GM06990 (cell line): ENCODE results near the gene CLINT1.

Experiments used
- DNase-seq: peaks from one replicate; pipeline ENCODE4 v3.0.0-alpha.2; 2011; ENCODE audit not compliant: insufficient read length; ENCODE audit errors: extremely low read depth
- H3K27me3 ChIP-seq: replicated peaks from 2 replicates; pipeline ENCODE4 v1.6.0; 2011; ENCODE audit warnings: low read length; ENCODE audit not compliant: control insufficient read depth, insufficient read depth
- H3K36me3 ChIP-seq: 2 replicates; pipeline ENCODE4 v1.5.1; 2011; ENCODE audit warnings: low read length; ENCODE audit not compliant: control insufficient read depth, insufficient read depth
- H3K4me3 ChIP-seq: replicated peaks from 2 replicates; pipeline ENCODE4 v1.5.1; 2011; ENCODE audit warnings: low read depth, mild to moderate bottlenecking, control low read depth, low read length
- CTCF ChIP-seq: IDR thresholded peaks from 2 replicates; pipeline ENCODE4 v1.5.1; 2011; ENCODE audit warnings: low read length, control low read depth, mild to moderate bottlenecking, inconsistent platforms; ENCODE audit not compliant: insufficient read depth, poor library complexity, severe bottlenecking

The CLINT1 gene

DNA sequence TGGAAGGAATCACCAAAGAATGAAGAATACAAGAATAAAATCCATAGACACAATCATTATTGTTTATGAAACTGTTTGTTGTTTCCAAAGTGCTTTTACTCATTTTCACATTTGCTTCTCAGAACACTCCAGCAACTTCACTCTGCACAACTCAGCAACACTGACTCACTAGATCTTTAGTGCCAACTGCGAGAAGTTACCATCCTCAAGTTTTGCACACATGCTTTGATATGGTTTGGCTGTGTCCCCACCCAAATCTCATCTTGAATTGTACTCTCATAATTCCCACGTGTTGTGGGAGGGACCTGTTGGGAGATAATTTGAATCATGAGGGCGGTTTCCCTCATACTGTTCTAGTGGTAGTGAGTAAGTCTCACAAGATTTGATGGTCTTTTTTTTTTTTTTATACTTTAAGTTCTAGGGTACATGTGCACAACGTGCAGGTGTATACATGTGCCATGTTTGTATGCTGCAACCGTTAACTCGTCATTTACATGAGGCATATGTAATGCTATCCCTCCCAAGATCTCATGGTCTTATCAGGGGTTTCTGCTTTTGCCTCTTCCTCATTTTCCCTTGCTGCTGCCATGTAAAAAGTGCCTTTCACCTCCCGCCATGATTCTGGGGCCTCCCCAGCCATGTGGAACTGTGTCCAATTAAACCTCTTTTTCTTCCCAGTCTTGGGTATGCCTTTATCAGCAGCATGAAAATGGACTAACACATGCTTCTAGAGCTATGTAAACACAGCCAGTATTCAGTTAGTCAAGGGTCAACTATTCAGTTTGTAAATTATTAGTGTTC lies 36.9 kb downstream of the CLINT1 start:
- no peak for DNase-seq
- Histone ChIP-seq H3K27me3 (no peaks in the 10 kb centered on the region), H3K4me3 (no peak overlapping the region), H3K36me3 (no peaks in the 10 kb centered on the region)
- no peak for TF ChIP-seq CTCF

GRCh38 chr5:157821405-157821804 lies 37.5 kb downstream of the CLINT1 start:
- no peak for DNase-seq
- no peaks in the 10 kb centered on the region for H3K27me3 ChIP-seq
- no peak for TF ChIP-seq CTCF
- H3K36me3 ChIP-seq = no peaks in the 10 kb centered on the region
- no peak overlapping the region for H3K4me3 ChIP-seq

DNA sequence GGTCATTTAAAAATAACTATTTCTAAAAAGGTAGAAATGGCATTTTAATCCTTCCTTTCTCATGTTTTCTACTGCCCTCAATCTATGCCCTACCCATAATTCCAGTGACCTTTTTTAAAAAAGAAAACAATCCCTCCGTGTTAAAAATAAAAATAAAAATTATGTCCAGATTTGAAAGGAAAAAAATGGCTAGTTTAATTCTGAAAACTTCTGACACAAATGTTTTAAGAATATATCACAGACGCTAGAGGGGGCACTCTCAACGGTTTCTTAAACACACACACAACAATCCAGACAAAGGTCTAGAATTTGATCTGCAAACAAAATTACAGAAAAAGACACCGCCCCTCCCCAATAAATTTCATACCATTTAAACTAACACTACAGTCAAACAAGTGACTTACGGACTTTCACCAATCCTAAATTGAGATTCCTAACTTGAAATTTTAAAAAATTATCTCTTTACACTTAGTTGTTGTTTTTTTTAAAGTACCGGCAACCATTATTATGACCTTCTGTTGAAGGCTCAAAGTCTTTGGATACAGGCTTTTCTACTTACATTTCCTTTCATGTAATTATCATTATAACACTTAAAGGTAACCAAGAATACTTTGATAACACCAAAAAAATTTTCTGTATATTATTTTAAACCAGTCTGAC lies 38.2 kb downstream of the CLINT1 start:
- no peak for DNase-seq
- peak; percentile 68 for TF ChIP-seq CTCF
- no peaks in the 10 kb centered on the region for H3K36me3 ChIP-seq
- H3K4me3 ChIP-seq = no peak overlapping the region
- no peaks in the 10 kb centered on the region for H3K27me3 ChIP-seq

DNA sequence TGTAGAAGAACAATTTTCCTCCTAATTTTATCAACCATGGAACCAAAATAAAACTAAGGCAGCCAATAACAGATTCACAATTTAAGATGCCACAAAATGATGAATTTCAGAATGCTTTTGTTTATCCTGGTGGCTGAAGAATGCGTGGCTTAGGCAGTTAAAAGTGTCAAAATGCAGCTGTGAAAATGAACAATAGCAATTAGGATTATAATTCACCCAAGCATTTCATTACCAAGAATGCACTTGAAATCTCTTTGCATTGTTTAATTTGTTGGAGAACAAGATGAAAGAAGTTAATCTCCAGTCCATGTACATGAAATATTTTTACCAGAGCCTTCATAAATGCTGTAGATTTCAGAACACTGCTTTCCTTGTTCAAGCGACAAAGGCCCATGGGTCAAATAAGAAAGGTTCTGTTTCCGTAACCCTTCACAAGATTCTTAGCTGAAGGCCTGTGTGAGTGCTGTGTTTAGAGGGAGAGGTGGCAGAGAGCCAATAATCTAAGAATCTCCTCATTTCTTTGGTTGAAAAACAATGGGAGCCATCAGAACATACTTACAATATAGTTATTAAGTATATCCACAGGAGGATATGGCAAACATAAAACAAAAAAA lies 39.3 kb downstream of the CLINT1 start:
- TF ChIP-seq CTCF = no peak
- Histone ChIP-seq H3K27me3 (no peaks in the 10 kb centered on the region), H3K36me3 (no peaks in the 10 kb centered on the region), H3K4me3 (no peak overlapping the region)
- DNase-seq = no peak

GRCh38 chr5:157818368-157818767 lies 40.6 kb downstream of the CLINT1 start:
- DNase-seq = no peak
- Histone ChIP-seq H3K36me3 (no peaks in the 10 kb centered on the region; the same call in 1 of the 2 replicates), H3K27me3 (no peaks in the 10 kb centered on the region), H3K4me3 (no peak overlapping the region)
- TF ChIP-seq CTCF = no peak
